Smooth muscle cell of the brain vasculature (primary cell): ENCODE results near the gene ELMO3.

Source experiments
- DNase-seq: peaks from one replicate; pipeline ENCODE4 v3.0.0-alpha.2; 2012; ENCODE audit warnings: low read depth, low spot score

The ELMO3 gene

DNA sequence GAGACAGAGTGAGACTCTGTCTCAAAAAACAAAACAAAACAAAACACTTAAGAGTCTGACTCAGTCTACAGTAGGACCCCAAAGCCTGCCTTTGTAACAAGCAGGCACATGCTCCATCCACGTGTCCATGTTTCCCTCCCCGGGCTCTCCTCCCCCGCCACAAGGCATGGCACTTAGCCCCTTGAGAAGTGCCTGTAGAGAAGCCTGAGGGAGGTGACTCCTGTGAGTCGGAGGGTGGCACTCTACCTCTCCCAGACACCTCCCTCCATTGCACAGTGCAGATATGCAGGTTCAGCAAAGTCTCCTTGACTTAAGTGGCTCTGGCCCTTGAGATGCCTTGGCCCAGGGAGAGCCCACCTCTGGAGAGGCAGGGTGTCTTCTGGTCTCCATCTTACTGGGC is 41.6 kb downstream of the ELMO3 start:
- DNase-seq: no peak

DNA sequence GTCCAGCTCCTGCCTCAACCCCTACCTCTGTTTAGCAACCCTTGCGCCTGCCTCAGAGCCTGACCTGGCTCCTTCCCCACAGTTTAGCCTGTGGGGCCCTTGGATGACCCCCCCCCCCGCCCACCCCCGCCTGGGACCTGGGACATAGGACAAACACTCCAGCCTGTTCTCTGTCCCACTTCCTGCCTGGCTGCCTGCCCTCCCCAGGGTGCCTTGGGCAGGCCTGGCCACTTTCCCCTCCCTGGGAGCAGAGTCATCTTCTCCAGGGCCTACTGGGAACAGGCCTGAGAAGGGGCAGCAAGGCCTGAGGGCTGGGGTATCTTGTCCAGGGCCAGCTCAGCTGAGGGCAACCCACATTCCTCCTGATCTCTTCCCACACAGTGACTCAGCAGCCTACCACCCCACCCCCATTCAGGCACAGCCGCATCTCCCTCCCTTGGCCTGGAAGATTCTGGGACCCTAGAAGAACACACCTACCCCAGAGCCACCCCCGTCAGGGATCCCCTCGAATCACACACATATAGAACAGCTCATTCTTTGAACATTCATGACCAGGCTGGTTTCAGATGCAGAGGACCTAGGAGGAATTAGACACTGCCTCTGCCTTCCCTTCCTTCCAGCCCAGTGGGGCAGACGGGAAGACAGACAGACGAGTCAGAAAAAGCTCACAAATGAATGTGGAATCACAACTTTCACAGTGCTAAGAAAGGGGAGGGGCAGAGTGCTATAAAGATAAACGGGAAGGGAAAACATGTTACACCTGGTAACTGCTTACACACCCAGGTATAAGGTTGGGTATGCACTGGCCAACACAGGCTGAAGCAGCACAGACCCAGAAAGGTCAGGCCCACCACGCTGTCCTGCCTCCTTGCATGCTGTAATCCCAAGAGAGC is 42.3 kb downstream of the ELMO3 start:
- peak; percentile 33 for DNase-seq

DNA sequence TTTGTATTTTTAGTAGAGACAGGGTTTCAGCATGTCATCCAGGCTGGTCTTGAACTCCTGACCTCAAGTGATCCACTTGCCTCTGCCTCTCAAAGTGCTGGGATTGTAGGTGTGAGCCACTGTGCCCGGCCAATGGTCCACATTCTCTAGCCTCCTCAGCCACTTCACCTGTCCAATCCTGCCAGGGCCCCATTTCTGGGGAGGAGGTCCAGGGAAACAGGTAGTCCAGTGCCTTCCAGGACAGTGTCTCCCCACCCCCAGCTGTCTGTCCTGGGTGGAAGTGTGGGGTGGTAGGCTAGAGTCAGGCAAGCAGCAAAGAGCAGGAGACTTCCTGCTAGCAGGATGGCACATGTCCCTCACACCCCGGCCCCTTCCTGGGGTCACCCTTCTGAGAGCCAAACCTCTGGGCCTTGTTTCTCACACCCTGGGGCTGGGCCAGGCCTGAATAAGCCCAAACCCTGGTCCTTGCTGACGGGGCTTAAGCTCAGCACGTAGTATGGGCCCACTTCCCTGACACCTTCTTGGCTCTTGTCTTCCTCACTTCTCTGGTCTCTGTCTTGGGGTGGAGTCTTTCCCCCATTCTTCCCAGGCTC is 43.3 kb downstream of the ELMO3 start:
- no peak for DNase-seq

DNA sequence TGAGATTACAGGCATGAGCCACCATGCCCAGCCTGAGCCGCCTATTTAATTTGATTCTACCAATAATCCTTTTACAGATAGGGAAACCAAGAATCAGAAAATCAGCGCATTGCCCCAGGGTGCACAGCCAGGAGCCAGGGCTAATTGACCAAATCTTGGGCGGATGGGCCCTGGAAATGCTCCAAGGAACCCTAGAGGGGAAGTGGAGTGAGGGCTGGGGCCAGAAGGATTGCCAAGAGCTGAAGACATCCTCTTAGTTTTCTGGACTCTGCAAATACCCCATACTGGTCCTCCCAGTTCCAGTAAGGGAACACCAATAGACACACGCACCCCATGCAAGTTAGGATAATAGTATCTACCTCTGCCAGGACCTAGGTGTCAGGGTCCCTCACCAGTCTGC is 44.5 kb downstream of the ELMO3 start:
- DNase-seq: no peak

DNA sequence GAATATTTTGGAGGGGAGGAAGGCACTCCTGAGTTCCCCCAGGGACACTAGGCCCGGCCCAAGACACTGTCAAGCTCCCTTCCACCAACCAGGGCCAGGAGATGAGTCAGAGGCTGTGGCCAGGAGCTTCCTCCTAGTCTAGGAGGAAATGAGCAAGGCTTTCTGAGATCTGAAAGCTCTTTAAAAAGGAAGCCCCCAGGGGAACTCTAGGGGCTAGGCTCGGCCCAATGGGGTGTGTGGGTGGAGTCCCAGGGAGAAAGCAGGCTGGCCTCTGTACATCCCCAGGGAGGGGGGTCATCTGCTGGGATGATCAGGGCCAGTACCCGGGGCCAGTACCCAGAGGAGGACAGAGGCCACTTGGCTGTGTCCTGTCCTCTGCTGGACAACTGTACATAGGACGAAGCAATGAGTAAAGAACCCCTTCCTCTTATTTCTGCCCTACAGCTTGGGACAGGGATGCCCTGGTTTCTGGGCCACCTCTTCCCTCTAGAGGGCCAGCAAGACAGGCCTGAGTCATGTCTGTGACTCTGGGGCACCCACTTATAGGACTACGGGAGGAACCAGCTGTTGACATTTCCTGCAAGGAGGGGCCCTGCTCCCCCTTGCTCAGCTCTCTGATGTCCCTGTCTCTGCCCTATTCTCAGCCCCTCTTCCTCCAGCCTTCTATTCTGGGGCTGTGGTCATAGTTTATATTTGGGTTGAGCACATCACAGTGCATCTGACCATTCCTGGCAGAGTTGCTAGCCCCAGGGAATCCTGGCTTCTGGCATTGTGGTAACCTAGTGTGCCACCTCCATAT is 45.7 kb downstream of the ELMO3 start:
- DNase-seq: no peak

DNA sequence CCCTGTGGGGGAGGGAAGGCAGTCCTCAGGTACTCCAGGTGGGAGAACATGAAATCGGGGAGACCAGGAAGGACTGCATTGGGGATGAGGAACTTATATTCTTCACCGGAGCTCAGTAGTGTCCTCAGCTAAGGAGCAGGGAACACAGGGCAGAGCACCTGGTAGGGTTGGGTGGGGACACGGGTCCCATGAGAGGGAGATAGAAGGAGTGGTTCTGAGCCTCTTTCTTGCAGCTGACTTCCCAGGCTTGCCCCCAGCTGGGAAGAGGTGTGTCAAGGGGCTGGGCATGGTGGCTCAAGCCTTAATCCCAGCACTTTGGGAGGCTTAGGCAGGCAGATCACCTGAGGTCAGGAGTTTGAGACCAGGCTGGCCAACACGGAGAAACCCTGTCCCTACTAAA is 46.3 kb downstream of the ELMO3 start:
- no peak for DNase-seq

DNA sequence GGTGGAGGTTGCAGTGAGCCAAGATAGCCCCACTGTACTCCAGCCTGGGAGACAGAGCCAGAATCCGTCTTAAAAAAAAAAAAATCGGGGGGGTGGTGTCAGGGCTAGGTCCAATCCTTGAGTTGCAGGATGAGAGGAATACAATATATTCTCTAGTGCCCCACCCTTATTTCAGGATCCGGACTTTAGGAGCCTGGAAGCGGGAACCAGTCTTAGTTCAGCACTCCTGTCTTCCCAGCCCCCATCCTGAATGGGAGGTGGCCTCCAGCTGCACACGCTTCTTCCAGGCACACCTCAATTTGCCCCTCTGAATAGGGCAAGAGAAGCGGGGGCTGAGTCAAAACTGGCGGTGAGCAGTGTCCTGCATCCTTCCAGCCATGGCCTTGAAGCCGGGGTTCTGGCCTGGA is 46.7 kb downstream of the ELMO3 start:
- no peak for DNase-seq

DNA sequence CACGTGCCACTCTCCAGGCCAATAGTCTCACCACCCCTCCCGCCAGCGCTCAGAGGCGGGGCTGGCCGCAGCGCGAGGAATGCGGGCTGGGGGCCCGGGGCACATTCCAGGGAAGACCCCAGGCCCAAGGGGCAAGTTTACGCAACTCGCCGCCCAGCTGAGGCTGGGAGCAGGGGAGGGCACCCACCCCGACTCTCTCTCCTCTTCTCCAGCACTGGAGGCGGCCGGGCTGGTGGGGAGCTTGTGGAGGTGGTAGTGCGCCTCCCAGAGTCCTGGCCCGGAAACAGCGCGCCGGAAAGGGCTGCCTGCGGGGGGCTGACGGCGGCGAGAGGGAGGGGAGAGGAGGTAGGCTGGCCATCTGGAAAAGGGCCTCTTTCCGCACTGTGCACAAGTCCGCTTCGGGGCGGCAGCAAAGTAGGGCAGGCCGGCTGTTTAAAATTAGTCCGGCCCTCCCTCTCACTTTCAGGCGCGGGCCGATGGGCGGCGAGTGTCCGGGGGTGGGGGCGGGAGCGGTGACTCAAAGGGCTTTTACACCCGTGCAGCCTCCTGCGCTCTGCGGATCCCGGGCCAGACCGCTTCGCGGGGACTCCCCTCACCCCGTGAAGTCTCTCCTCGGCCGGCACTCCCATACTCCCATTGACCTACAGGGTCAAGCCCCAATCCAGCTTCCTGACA is 47.3 kb downstream of the ELMO3 start:
- peak; percentile 73 for DNase-seq

DNA sequence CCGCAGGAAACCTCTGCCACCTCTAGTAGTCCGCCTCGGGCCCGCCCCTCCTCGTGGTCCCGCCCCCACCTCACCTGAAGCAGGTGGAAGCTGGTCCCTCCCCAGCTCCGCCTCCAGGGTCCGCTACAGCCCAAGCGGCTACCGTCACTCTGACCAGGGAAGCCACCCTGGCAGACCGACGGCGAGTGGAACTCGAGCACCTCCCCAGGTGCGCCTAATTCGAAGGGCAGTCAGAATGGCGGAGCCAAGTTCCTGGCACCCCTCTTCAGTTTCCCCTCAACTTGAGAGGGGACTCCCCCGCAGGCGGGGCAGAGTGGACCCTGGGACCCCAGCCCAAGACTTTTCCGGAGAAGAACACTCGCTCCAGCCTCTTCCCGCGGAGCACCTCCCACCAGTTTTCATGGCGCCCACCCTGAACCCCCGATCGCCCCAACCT is 47.8 kb downstream of the ELMO3 start:
- DNase-seq: no peak

DNA sequence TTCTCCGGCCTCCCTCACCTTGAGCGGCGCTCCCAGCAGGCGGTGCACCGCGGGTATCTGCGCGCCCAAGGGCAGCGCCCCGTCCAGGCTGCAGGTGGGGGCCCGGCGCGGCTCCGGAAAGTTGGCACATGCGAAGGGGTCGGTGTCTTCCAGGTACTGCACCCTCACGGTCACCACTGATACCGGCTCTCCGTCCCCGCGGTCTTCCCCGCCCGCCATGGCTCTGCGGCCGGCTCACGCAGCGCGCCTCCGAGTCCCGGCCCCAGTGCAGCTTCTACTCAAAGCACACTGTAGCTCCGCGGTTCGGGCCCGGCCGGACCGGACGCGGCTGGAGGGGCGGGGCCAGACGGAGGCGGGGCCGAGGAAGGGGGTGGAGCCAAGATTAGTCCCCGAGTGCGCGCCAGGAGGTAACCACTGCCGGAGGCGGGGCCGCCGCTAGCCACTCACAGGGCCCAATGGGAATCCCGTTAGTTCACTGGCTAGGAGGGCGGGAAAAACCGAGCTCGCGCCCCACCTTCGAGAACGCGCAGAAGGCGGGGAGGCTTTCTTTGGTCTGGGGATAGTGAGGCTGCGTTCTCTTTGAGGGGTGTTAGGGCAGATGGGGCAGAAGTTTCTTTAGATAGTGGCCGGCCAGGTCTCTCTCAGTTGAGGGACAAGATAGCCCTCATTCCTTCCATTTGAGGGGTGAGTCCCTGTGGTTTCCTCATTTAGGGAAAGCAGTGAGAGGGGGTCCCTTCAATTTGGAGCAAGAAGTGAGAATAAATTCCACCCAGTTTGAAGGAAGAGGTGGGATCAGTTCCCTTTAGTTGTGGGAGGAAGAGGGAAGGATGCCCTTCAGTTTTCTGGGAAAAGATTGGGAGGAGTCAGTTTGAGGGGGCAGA is 48.5 kb downstream of the ELMO3 start, which contains the start of gene FHOD1:
Gene FHOD1, minus strand, starts transcription at position 290 of the 881 bp plus-strand sequence. Its CDS starts 71 bp downstream, at position 219.
- peak; percentile 72 for DNase-seq

DNA sequence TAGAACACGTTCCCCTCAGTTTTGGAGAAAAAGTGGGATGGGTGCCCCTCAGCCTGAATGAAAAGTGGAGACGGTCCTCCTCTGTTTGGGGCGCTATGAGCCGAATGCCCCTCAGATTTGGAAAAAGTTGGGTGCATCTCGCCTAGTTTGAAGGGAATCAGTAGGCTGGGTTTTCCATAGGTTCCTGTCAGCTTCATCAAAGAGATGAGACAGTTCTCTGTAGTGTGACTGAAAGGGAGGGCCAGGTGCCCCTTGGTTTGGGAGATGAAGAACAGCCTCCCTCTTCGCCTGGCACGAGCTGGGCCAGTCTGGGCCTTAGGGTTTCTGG is 49.1 kb downstream of the ELMO3 start:
- DNase-seq: no peak

DNA sequence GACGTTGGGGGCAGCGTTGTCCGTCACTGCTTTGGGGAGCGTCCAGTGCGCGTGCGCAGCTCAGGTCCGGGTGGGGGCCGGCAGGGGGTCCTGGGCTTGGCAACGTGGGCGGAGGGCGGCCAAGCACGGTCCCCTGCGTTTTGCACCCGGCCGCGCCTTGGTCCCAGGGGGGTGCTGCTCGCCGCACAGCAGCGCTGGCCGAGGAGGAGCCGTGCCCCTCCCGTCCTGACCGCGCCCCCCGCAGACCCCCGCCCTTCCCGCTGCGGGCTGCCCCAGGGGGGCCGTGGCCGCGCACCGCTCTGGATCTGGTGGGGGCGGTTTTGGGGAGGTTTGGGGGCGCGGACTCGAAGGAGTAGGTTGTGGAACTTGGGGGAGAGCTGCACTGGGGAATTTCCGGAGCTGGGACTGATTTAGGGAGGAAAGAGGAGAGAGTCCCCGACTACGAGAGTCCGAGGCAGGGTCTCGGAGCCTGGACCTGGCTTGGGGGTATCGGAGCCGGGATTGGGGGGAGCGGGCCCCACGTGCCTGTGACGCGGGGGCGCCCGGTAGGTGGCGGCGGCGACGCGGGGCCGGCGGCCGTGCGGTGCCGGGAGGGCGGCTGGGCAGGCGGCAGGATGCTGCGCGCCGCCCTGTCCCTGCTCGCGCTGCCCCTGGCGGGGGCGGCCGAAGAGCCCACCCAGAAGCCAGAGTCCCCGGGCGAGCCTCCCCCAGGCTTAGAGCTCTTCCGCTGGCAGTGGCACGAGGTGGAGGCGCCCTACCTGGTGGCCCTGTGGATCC is 49.7 kb downstream of the ELMO3 start, which contains the start of gene SLC9A5:
Gene SLC9A5, plus strand, starts transcription at position 579 of the 777 bp plus-strand sequence. Its CDS starts 36 bp downstream, at position 615.
- DNase-seq: no peak

DNA sequence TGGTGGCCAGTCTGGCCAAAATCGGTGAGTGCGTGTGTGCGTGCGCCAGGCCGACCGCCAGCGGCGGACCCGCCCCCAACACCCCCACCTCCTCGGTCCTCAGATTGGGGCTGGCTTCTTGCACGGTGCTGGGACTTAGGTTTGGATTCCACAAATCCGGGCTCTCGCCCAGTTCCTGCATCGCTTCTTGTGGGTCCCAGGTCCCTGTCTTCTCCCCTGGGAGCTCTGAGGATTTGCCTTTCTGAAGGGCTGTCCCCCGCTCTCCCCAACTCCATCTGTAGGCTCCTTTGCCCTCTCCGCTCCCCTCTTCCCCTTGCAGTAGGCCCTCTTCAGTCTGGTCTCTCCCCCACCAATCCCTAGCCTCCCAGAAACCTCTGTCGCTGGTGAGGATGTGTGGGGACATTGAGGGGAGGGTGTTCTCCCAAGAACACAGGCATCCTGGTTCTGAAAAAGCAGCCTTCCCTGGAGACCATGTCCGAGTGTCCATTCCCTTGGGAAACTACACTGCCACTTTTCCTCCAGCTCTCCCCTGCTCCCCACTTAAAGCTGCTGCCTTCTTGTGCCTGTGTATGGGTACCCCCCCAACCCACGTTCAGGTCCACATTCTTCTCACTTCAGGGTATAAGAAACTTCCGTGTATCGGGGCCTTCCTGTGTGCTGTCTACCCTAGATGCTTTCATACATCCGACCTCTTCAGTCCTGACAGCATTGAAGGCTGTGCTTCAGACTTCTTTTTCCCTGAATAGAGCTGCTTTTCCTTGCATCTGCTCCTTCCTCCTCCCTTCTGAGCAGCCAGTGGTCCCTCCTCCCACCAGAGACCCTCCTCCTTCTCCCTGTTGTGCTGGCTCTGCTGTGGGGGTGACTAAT is 50.5 kb downstream of the ELMO3 start:
- DNase-seq: no peak

DNA sequence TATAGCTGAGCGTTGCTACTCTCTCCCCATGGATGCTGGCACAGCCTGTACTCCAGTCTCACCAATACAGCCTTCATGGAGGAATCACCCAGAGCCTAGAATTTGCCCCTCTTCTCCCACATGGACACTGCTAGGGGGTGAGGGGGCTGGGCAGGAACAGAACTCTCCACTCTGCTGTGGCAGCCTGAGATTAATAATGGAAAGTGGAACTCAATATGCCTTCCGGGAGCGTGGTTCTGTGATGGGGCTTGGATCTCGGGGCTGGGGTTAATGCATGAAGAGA is 51.1 kb downstream of the ELMO3 start:
- DNase-seq: no peak

DNA sequence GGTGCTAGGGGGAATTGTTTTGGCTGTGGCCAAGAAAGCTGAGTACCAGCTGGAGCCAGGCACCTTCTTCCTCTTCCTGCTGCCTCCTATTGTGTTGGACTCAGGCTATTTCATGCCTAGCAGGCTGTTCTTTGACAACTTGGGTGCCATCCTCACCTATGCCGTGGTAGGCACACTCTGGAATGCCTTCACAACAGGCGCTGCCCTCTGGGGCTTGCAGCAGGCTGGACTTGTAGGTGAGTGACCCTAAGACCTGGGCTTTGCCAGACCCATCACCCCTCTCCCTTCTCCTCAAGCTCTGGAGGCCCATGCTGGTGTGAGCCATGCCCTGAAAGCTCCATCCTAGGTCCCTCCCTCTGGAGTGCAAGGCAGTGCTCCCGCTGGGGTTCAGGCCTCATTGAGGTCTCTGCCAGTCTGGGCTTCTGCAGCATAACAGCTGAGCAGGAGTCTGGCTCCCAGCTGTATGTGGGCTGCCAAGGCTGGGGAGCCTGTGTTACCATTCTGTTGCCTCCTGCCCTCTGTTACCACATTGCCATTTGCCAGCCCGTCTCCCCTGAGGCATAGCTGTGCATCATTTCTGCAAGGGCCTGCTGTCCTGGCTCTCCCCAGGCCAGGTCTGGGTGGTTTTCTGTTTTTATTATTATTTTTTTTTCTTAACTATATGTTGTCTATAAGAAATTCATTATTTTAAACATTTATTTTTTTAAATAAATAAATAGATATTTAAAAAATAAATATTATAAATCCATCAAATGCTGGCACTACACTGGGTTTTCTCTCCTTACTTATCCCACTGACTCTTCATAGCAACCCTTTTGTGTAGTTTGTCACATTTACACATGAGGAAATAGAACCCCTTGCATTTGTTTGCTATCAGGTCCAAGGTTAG is 53.9 kb downstream of the ELMO3 start:
- DNase-seq: no peak
